Erythroblast (primary cell): ENCODE measurements around the gene ATG2B.

Experiments used
- GATA1 ChIP-seq: IDR thresholded peaks from 2 replicates; pipeline ENCODE4 v1.6.1; 2011; ENCODE audit warnings: low read depth, mild to moderate bottlenecking, control low read depth, low read length, moderate library complexity
- POLR2A ChIP-seq: IDR thresholded peaks from 2 replicates; pipeline ENCODE4 v1.6.1; 2011; ENCODE audit warnings: mild to moderate bottlenecking, low read length

DNA sequence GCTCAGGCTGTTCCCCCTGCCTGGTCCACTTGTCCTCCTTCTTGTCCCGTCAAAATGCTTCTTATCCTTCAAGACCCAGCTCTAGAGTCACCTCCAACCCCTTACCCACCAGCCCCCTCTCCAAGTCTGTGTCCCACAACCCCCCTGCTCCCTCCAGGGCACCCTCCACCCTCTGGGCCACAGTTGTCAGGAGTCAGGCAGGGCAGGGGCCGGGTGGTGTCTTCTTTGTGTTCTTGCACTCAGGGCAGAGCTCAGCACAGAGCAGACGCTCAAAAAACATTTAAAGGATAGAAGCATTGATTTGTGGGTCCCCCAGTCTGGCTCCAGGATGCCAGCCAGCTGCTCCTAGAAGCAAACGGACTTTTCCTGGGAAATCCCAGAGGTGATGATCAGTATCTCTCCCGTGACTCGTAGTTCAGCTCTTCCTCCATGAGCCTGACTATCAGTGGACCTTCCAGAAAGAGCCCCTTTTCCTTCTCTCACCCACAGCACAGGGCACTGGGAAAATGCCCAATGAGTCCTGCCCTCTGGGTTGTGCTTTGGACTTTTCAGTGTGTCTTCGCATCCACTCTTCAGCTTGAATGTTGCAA lies 124.4 kb downstream of the ATG2B start:
- TF ChIP-seq POLR2A (no peak), GATA1 (no peak)
